Stimulated activated CD8-positive, alpha-beta memory T cell treated with anti-CD3 and anti-CD28 coated beads, Interleukin-12 subunit alpha, Interleukin-12 subunit beta, amount 100 ng/mL, for 1 hour (primary cell): Measurements from ENCODE around the gene CCDC171.

Experiments used
- DNase-seq: peaks from one replicate; pipeline ENCODE4 v3.0.0-alpha.2; 2020; ENCODE audit warnings: low read depth

The CCDC171 gene

GRCh38 chr9:16001856-16002255 lies 449.0 kb downstream of the CCDC171 start:
- no peak for DNase-seq

- DNase-seq, result no peak
These were observed 450.0 kb downstream of the CCDC171 start for GRCh38 chr9:16002816-16003215.

- DNase-seq, result no peak
These were observed 450.9 kb downstream of the CCDC171 start for GRCh38 chr9:16003785-16004184.

- DNase-seq, result no peak
These were observed 451.8 kb downstream of the CCDC171 start for GRCh38 chr9:16004613-16005012.

GRCh38 chr9:16010221-16010620 lies 457.4 kb downstream of the CCDC171 start:
- DNase-seq, result no peak

- DNase-seq, result no peak
These were observed 459.8 kb downstream of the CCDC171 start for GRCh38 chr9:16012621-16013020.

GRCh38 chr9:16013366-16013765 lies 460.5 kb downstream of the CCDC171 start:
- no peak for DNase-seq

GRCh38 chr9:16013826-16014225 lies 461.0 kb downstream of the CCDC171 start:
- no peak for DNase-seq

GRCh38 chr9:16022228-16022627 lies 469.4 kb downstream of the CCDC171 start:
- no peak for DNase-seq

- no peak for DNase-seq
These were observed 470.6 kb downstream of the CCDC171 start for GRCh38 chr9:16023446-16023845.
